K562 (cell line): Measurements from ENCODE around the gene HYAL4. TPM values are rescaled to one million over a fixed set of nuclear protein-coding genes. Genes with fewer than 3 reads are reported as not detected.

Source experiments
- ATAC-seq: fragments of 200-7000 bp; cut with Tn5 transposase; 3 replicates; pipeline ENCODE4 v1.9.1; 2020; ENCODE audit warnings: moderate library complexity
- BruUV-seq: library from RNA; stranded (reverse); fragments of 400-500 nt; replicated peaks from 2 replicates; lab custom pipeline; 2021; lab: Mats Ljungman, UMichigan
- CTCF ChIA-PET: fragments of 300-600 bp; formaldehyde crosslinking; extraction: SDS; loops from one replicate; lab custom pipeline; 2021; ENCODE audit warnings: low intra/inter-chr PET ratio; lab: Yijun Ruan, JAX
- POLR2A ChIA-PET: fragments of 300-600, 350-650 bp; sonication (Branson Sonifier 250); formaldehyde crosslinking; extraction: SDS; loops from one replicate; lab custom pipeline; 2021; ENCODE audit warnings: antibody characterized with exemption, inconsistent platforms; lab: Yijun Ruan, JAX
- DNase-seq, 4 experiments: peaks; one replicate each; pipeline versions ENCODE4 v3.0.0 to v3.0.0-alpha.2; 2011 to 2018; ENCODE audit warnings: low spot score in 3 of 4, mixed read lengths in 3 of 4; ENCODE audit errors: extremely low read depth in 1 of 4
- FAIRE-seq: peaks from 2 replicates; lab custom pipeline; 2011; peaks lifted over from hg19 to GRCh38; lab: Jason Lieb, UNC
- H2AFZ ChIP-seq: 2 replicates; pipeline ENCODE4 v1.6.0; 2011; ENCODE audit warnings: low read depth, low read length, control low read depth, inconsistent platforms
- H3K27ac ChIP-seq: fragments of 200-600 bp; 3 replicates; pipeline ENCODE4 v1.8.0; 2011; ENCODE audit warnings: low read depth, mild to moderate bottlenecking, control low read depth, inconsistent platforms, low read length, moderate library complexity, mixed read lengths; ENCODE audit errors: extremely low read depth
- H3K27me3 ChIP-seq, 2 experiments: fragments of 300-600 bp in 1 of 2; 2 replicates in 1 of 2; 3 replicates in 1 of 2; pipeline versions ENCODE4 v1.6.0 to v1.8.0; 2011; ENCODE audit warnings: inconsistent platforms in 2 of 2, low read length in 2 of 2, mild to moderate bottlenecking in 1 of 2, mixed read lengths in 1 of 2, moderate library complexity in 1 of 2; ENCODE audit not compliant: control insufficient read depth in 2 of 2, insufficient read depth in 2 of 2
- H3K36me3 ChIP-seq: fragments of 300-600 bp; 3 replicates; pipeline ENCODE4 v1.8.0; 2011; ENCODE audit warnings: mild to moderate bottlenecking, low read length, inconsistent platforms; ENCODE audit not compliant: control insufficient read depth, insufficient read depth
- H3K4me1 ChIP-seq, 2 experiments: fragments of 200-600 bp in 1 of 2; replicated peaks in 1 of 2; 2 replicates in 1 of 2; 3 replicates in 1 of 2; pipeline versions ENCODE4 v1.5.1 to v1.8.0; 2011; ENCODE audit warnings: inconsistent platforms in 2 of 2, low read length in 2 of 2, mild to moderate bottlenecking in 1 of 2, mixed read lengths in 1 of 2, moderate library complexity in 1 of 2; ENCODE audit not compliant: control insufficient read depth in 2 of 2, insufficient read depth in 2 of 2
- H3K4me2 ChIP-seq: 2 replicates; pipeline ENCODE4 v1.6.1; 2011; ENCODE audit warnings: low read length, control low read depth, inconsistent platforms, mixed read lengths; ENCODE audit not compliant: insufficient read depth
- H3K4me3 ChIP-seq: fragments of 200-600 bp; sonication (generic), shearing (Covaris generic); 2 replicates; pipeline ENCODE4 v1.5.1; 2016; ENCODE audit warnings: control low read depth, inconsistent platforms
- H3K79me2 ChIP-seq: fragments of 200-600 bp; 3 replicates; pipeline ENCODE4 v1.8.0; 2011; ENCODE audit warnings: low read length, inconsistent platforms; ENCODE audit not compliant: control insufficient read depth, insufficient read depth
- H3K9ac ChIP-seq, 2 experiments: 2 replicates each; pipeline versions ENCODE4 v1.6.0 to v1.6.1; 2011; ENCODE audit warnings: low read depth in 2 of 2, low read length in 2 of 2, control low read depth in 1 of 2, inconsistent platforms in 1 of 2, mild to moderate bottlenecking in 1 of 2, mixed read lengths in 1 of 2; ENCODE audit not compliant: insufficient read depth in 1 of 2
- H3K9me1 ChIP-seq: one replicate; pipeline ENCODE4 v1.6.0; 2011; ENCODE audit warnings: inconsistent platforms, mild to moderate bottlenecking, low read length, moderate library complexity; ENCODE audit not compliant: control insufficient read depth, insufficient read depth
- H3K9me3 ChIP-seq: replicated peaks from 2 replicates; pipeline ENCODE4 v1.5.1; 2011; ENCODE audit warnings: low read depth, low read length, inconsistent platforms; ENCODE audit not compliant: control insufficient read depth, insufficient read depth
- H4K20me1 ChIP-seq: replicated peaks from 2 replicates; pipeline ENCODE4 v1.6.1; 2011; ENCODE audit warnings: low read length, inconsistent platforms, mixed read lengths; ENCODE audit not compliant: control insufficient read depth, insufficient read depth
- CBX1 ChIP-seq: sonication (generic); IDR thresholded peaks from 2 replicates; pipeline ENCODE4 v1.6.1; 2016; ENCODE audit warnings: antibody characterized with exemption, low read depth, mild to moderate bottlenecking
- DIDO1 ChIP-seq: fragments of 450-650 bp; IDR thresholded peaks from 2 replicates; pipeline ENCODE4 v1.6.1; 2016; ENCODE audit warnings: low read depth, missing biosample characterization, missing genetic modification characterization
- GTF2F1 ChIP-seq: IDR thresholded peaks from 2 replicates; pipeline ENCODE4 v1.6.1; 2011; ENCODE audit warnings: low read depth, low read length, improper control_type of control experiment
- HSF4 ChIP-seq: fragments of 250-450 bp; sonication (Bioruptor Pico); IDR thresholded peaks from 2 replicates; pipeline ENCODE4 v2.1.2; 2022; ENCODE audit warnings: mild to moderate bottlenecking, moderate library complexity, borderline replicate concordance
- KAT8 ChIP-seq: fragments of 450-650 bp; IDR thresholded peaks from 2 replicates; pipeline ENCODE4 v1.6.1; 2016; ENCODE audit warnings: low read depth, mild to moderate bottlenecking
- MTA2 ChIP-seq: fragments of 450-650 bp; IDR thresholded peaks from 2 replicates; pipeline ENCODE4 v1.6.1; 2016; ENCODE audit warnings: low read depth
- POLR2A ChIP-seq: fragments of 450-650 bp; conservative IDR thresholded peaks from 2 replicates; pipeline ENCODE4 v1.6.1; 2016
- POLR2H ChIP-seq: IDR thresholded peaks from 2 replicates; pipeline ENCODE4 v1.6.1; 2016; ENCODE audit warnings: missing genetic modification characterization, low read depth, mild to moderate bottlenecking, control low read depth, missing compliant biosample characterization, moderate library complexity
- ZNF175 ChIP-seq: fragments of 200-800 bp; sonication (Bioruptor generic); IDR thresholded peaks from 2 replicates; pipeline ENCODE4 v1.6.1; 2016; ENCODE audit warnings: low read depth, mild to moderate bottlenecking, missing genetic modification characterization, missing compliant biosample characterization
- in situ Hi-C: fragments of 300-500 bp; cut with MboI; formaldehyde crosslinking; loops from 4 replicates; pipeline ENCODE4 v1.15.0; 2018; ENCODE audit warnings: inconsistent platforms, mixed read lengths
- intact Hi-C: fragments of 100-400 bp; cut with micrococcal nuclease; formaldehyde crosslinking; loops from 2 replicates; pipeline ENCODE4 v1.14.2; 2022
- polyA plus RNA-seq, 8 experiments: library from polyadenylated mRNA; depleted of rRNA in 4 of 8; stranded (reverse) in 5 of 8; unstranded in 3 of 8; fragments of >200 nt; fragmentation: Nextera tagmentation in 2 of 8; fragmentation: Illumina TruSeq in 1 of 8; extraction: Ambion mirVana in 2 of 8; extraction: Trizol in 1 of 8; gene quantifications; 2 replicates each; pipeline versions ENCODE4 v1.2.1 to v1.2.3, GENCODE V29; 2011 to 2014; ENCODE audit warnings: inconsistent platforms in 1 of 8, missing spikeins in 1 of 8
- total RNA-seq, 7 experiments: library from RNA; depleted of rRNA in 6 of 7; stranded (reverse); fragments of >200 nt in 6 of 7; fragmentation: Illumina TruSeq in 2 of 7; extraction: Trizol in 2 of 7; gene quantifications; 2 replicates each; pipeline versions ENCODE4 v1.2.1 to v1.2.3, GENCODE V29; 2011 to 2021; ENCODE audit warnings: low replicate concordance in 1 of 7
- TF ChIP-seq, protein P1 (sequence below): IDR thresholded peaks from 2 replicates; pipeline ENCODE4 v1.6.1; 2011; ENCODE audit warnings: borderline replicate concordance, low read depth, mild to moderate bottlenecking, moderate library complexity, low read length; ENCODE audit not compliant: insufficient read depth, poor library complexity, severe bottlenecking
- TF ChIP-seq, protein P2 (sequence below): fragments of 450-650 bp; IDR thresholded peaks from one replicate; pipeline ENCODE4 v1.6.1; 2018; ENCODE audit warnings: mild to moderate bottlenecking, moderate library complexity; ENCODE audit not compliant: partially characterized antibody

The HYAL4 gene
- total and polyA plus RNA-seq, 9 of the 15 experiments (the other 6 are each of a cell fraction or from before 2014, with no cell fraction given): not detected

- TF ChIP-seq, protein P1, sequence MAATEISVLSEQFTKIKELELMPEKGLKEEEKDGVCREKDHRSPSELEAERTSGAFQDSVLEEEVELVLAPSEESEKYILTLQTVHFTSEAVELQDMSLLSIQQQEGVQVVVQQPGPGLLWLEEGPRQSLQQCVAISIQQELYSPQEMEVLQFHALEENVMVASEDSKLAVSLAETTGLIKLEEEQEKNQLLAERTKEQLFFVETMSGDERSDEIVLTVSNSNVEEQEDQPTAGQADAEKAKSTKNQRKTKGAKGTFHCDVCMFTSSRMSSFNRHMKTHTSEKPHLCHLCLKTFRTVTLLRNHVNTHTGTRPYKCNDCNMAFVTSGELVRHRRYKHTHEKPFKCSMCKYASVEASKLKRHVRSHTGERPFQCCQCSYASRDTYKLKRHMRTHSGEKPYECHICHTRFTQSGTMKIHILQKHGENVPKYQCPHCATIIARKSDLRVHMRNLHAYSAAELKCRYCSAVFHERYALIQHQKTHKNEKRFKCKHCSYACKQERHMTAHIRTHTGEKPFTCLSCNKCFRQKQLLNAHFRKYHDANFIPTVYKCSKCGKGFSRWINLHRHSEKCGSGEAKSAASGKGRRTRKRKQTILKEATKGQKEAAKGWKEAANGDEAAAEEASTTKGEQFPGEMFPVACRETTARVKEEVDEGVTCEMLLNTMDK: no peak
- TF ChIP-seq POLR2A: no peak
- TF ChIP-seq CBX1: no peak
- no peak for TF ChIP-seq KAT8
Measured at GRCh38 chr7:123901101-123901500, 56.1 kb downstream of the HYAL4 start (continued).

- no peaks in the 10 kb centered on the region for H3K36me3 ChIP-seq
- intact Hi-C loops (no loop called here), in situ Hi-C loops (no loop called here)
- H4K20me1 ChIP-seq: no peaks in the 10 kb centered on the region
- CTCF ChIA-PET: no interaction called here
- DNase-seq: no peak
- FAIRE-seq: no peak
- H3K27me3 ChIP-seq: no peaks in the 10 kb centered on the region
- H3K4me1 ChIP-seq: no peaks in the 10 kb centered on the region
- no peaks in the 10 kb centered on the region for H3K9me1 ChIP-seq
- no peak overlapping the region for H3K27ac ChIP-seq
- H3K4me3 ChIP-seq: no peak overlapping the region
- POLR2A ChIA-PET: no interaction called here
- H3K4me2 ChIP-seq: no peak overlapping the region
- TF ChIP-seq POLR2H (tag) (no peak), MTA2 (no peak), HSF4 (no peak), DIDO1 (tag) (no peak), ZNF175 (no peak), GTF2F1 (no peak)
- TF ChIP-seq, protein P2, sequence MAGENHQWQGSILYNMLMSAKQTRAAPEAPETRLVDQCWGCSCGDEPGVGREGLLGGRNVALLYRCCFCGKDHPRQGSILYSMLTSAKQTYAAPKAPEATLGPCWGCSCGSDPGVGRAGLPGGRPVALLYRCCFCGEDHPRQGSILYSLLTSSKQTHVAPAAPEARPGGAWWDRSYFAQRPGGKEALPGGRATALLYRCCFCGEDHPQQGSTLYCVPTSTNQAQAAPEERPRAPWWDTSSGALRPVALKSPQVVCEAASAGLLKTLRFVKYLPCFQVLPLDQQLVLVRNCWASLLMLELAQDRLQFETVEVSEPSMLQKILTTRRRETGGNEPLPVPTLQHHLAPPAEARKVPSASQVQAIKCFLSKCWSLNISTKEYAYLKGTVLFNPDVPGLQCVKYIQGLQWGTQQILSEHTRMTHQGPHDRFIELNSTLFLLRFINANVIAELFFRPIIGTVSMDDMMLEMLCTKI: no peak
- no TSS peak for BruUV-seq
- no peak for ATAC-seq
- H2AFZ ChIP-seq: no peak overlapping the region
- no peak overlapping the region for H3K9ac ChIP-seq
- H3K79me2 ChIP-seq: no peaks in the 10 kb centered on the region
- no peaks in the 10 kb centered on the region for H3K9me3 ChIP-seq
Measured at GRCh38 chr7:123905714-123906113, 60.7 kb downstream of the HYAL4 start.
